Endothelial cell of umbilical vein (primary cell): Measurements from ENCODE around the gene C14orf132. TPM values are rescaled to one million over a fixed set of nuclear protein-coding genes. Genes with fewer than 3 reads are reported as not detected.

Source experiments
- BruUV-seq: library from RNA; stranded (reverse); fragments of 400-500 nt; replicated peaks from 2 replicates; lab custom pipeline; 2021; lab: Mats Ljungman, UMichigan
- CTCF ChIA-PET: fragments of 300-600, 350-600 bp; sonication (Branson Sonifier 250); formaldehyde crosslinking; loops from one replicate; lab custom pipeline; 2021; ENCODE audit warnings: antibody characterized with exemption, inconsistent platforms; lab: Charles Lee
- POLR2A ChIA-PET: fragments of 300-600, 350-600 bp; sonication (Branson Sonifier 250); formaldehyde crosslinking; loops from one replicate; lab custom pipeline; 2021; ENCODE audit warnings: antibody characterized with exemption, inconsistent platforms; lab: Charles Lee
- DNase-seq: peaks from one replicate; pipeline ENCODE4 v3.0.0-alpha.2; 2011; ENCODE audit warnings: low read depth, low spot score
- FAIRE-seq: peaks from 2 replicates; lab custom pipeline; 2011; peaks lifted over from hg19 to GRCh38; lab: Jason Lieb, UNC
- H2AFZ ChIP-seq: 2 replicates; pipeline ENCODE4 v1.6.0; 2012; ENCODE audit warnings: low read depth, low read length, control low read depth, inconsistent platforms
- H3K27ac ChIP-seq: 2 replicates; pipeline ENCODE4 v1.5.1; 2011; ENCODE audit warnings: low read depth, mild to moderate bottlenecking, control low read depth, low read length, moderate library complexity; ENCODE audit not compliant: insufficient read depth
- H3K27me3 ChIP-seq, 2 experiments: 2 replicates each; pipeline versions ENCODE4 v1.6.0 to v1.6.1; 2011; ENCODE audit warnings: low read length in 2 of 2, mixed read lengths in 1 of 2; ENCODE audit not compliant: control insufficient read depth in 2 of 2, insufficient read depth in 2 of 2
- H3K36me3 ChIP-seq, 2 experiments: 2 replicates in 1 of 2; 3 replicates in 1 of 2; pipeline ENCODE4 v1.5.1; 2011; ENCODE audit warnings: low read length in 2 of 2, mild to moderate bottlenecking in 1 of 2, moderate library complexity in 1 of 2; ENCODE audit not compliant: control insufficient read depth in 2 of 2, insufficient read depth in 2 of 2; ENCODE audit errors: extremely low read depth in 1 of 2
- H3K4me1 ChIP-seq: 3 replicates; pipeline ENCODE4 v1.5.1; 2011; ENCODE audit warnings: mild to moderate bottlenecking, low read length; ENCODE audit not compliant: control insufficient read depth, insufficient read depth; ENCODE audit errors: extremely low read depth
- H3K4me2 ChIP-seq: 2 replicates; pipeline ENCODE4 v1.6.1; 2011; ENCODE audit warnings: low read length, control low read depth, mixed read lengths; ENCODE audit not compliant: insufficient read depth
- H3K4me3 ChIP-seq, 3 experiments: fragments of 200-600 bp in 1 of 3; sonication (generic), shearing (Covaris generic) in 1 of 3; replicated peaks in 1 of 3; 2 replicates each; pipeline ENCODE4 v1.5.1; 2011 to 2016; ENCODE audit warnings: control low read depth in 3 of 3, low read length in 3 of 3, mild to moderate bottlenecking in 2 of 3, inconsistent platforms in 1 of 3, low read depth in 1 of 3, moderate library complexity in 1 of 3; ENCODE audit not compliant: insufficient read depth in 1 of 3
- H3K79me2 ChIP-seq: 2 replicates; pipeline ENCODE4 v1.6.0; 2012; ENCODE audit warnings: low read length, inconsistent platforms; ENCODE audit not compliant: control insufficient read depth, insufficient read depth
- H3K9ac ChIP-seq: replicated peaks from 2 replicates; pipeline ENCODE3; 2011; ENCODE audit warnings: low read length, control low read depth; ENCODE audit not compliant: insufficient read depth; ENCODE audit errors: extremely low read depth
- H3K9me1 ChIP-seq: replicated peaks from 3 replicates; pipeline ENCODE4 v1.6.0; 2011; ENCODE audit warnings: mild to moderate bottlenecking, low read length; ENCODE audit not compliant: control insufficient read depth, insufficient read depth; ENCODE audit errors: extremely low read depth
- H3K9me3 ChIP-seq: replicated peaks from 2 replicates; pipeline ENCODE4 v1.5.1; 2012; ENCODE audit warnings: low read length, inconsistent platforms; ENCODE audit not compliant: control insufficient read depth, insufficient read depth
- H4K20me1 ChIP-seq: replicated peaks from 2 replicates; pipeline ENCODE3; 2011; ENCODE audit warnings: mild to moderate bottlenecking, low read length; ENCODE audit not compliant: control insufficient read depth, insufficient read depth; ENCODE audit errors: extremely low read depth
- EZH2 ChIP-seq: IDR thresholded peaks from 2 replicates; pipeline ENCODE4 v1.6.1; 2012; ENCODE audit warnings: borderline replicate concordance, low read depth, mild to moderate bottlenecking, moderate library complexity, low read length, inconsistent platforms; ENCODE audit not compliant: severe bottlenecking
- FOS ChIP-seq: IDR thresholded peaks from 2 replicates; pipeline ENCODE4 v1.6.1; 2011; ENCODE audit warnings: mild to moderate bottlenecking, low read length, moderate library complexity, borderline replicate concordance; ENCODE audit not compliant: insufficient read depth
- GATA2 ChIP-seq: IDR thresholded peaks from 2 replicates; pipeline ENCODE4 v1.7.0; 2011; ENCODE audit warnings: low read depth, mild to moderate bottlenecking, moderate library complexity, mixed read lengths, low read length; ENCODE audit not compliant: insufficient read length, insufficient read depth
- JUN ChIP-seq: IDR thresholded peaks from 2 replicates; pipeline ENCODE4 v1.6.1; 2011; ENCODE audit warnings: borderline replicate concordance, low read depth; ENCODE audit not compliant: insufficient read length, insufficient read depth
- MYC ChIP-seq: IDR thresholded peaks from one replicate; pipeline ENCODE4 v1.6.1; 2011; ENCODE audit warnings: mild to moderate bottlenecking, low read depth, low read length
- POLR2A ChIP-seq: IDR thresholded peaks from 2 replicates; pipeline ENCODE4 v1.6.1; 2012; ENCODE audit warnings: low read depth, mild to moderate bottlenecking, control low read depth, low read length
- POLR2AphosphoS5 ChIP-seq: IDR thresholded peaks from 2 replicates; pipeline ENCODE4 v1.6.1; 2012; ENCODE audit warnings: low read depth, mild to moderate bottlenecking, control low read depth, low read length, moderate library complexity; ENCODE audit not compliant: insufficient read depth
- dilution Hi-C: fragments of 300-500 bp; cut with MboI; formaldehyde crosslinking; loops from one replicate; pipeline ENCODE4 v1.15.0; 2019; ENCODE audit warnings: low sequenced_read_pairs; ENCODE audit not compliant: extremely low pct_ligation_motif_present
- intact Hi-C: fragments of 100-400 bp; cut with micrococcal nuclease; formaldehyde crosslinking; loops from one replicate; pipeline ENCODE4 v1.10.0; 2022
- polyA plus RNA-seq, 4 experiments: library from polyadenylated mRNA; depleted of rRNA in 3 of 4; stranded (reverse) in 3 of 4; unstranded in 1 of 4; fragments of >200 nt; gene quantifications; 2 replicates each; pipeline versions ENCODE4 v1.2.1 to v1.2.3, GENCODE V29; 2011 to 2012; ENCODE audit warnings: missing spikeins in 1 of 4
- total RNA-seq: library from RNA; stranded (reverse); gene quantifications from 2 replicates; pipeline ENCODE4 v1.2.3, GENCODE V29; 2021
- TF ChIP-seq, protein P1 (sequence below): IDR thresholded peaks from 2 replicates; pipeline ENCODE4 v1.6.1; 2011; ENCODE audit not compliant: insufficient read depth, insufficient read length
- TF ChIP-seq, protein P2 (sequence below), 2 donors: IDR thresholded peaks; 1 replicate in 1 of 2; 2 replicates in 1 of 2; pipeline ENCODE4 v1.5.1; 2011; ENCODE audit warnings: low read length in 2 of 2, mild to moderate bottlenecking in 2 of 2, moderate library complexity in 2 of 2, control low read depth in 1 of 2, inconsistent platforms in 1 of 2, low read depth in 1 of 2; ENCODE audit not compliant: insufficient read depth in 1 of 2; ENCODE audit errors: extremely low read depth in 1 of 2

Gene C14orf132
- total and polyA plus RNA-seq, 2 donors (not counting 3 experiments of a cell fraction or from before 2014, with no cell fraction given), result 3.2 to 7.6 TPM

DNA sequence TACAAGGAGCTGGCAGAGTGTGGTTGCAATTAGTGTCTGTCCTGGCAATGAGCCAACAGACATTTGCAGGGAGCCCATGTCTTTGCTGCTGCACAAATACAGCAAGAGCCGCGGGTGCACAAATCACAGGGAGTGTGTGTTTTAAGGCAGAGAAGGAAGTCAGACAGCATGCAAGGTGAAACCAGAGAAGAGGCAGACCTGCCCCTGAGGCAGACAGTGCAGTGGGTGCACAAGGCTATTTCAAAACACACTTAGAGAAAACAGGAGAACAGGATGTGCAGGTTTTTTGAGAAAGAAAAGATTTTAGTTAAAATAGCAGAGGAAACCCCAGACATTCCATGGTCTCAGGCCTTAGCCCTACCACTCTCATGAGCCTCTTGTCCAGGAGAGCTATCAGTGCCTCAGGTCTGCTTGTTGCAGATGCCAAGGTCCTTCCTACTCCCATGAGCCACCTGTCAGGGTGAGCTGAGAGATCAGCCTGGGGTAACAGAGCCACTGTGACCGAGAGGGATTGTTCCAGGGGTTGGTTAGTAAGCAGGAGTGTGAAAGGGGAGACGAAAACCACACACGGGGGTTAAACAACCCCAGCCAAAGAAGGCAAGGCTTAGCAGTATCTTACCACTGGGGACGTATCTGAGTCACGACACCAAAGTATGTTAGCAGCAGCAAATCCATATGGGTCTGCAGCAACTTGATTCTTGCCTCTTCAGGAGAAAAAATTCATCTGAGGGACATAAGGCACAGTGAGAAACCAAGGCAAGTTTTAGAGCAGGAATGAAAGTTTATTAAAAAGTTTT, 78.1 kb downstream of the C14orf132 start:
- Histone ChIP-seq H3K9me3 (no peaks in the 10 kb centered on the region), H3K36me3 (no peaks in the 10 kb centered on the region), H3K9ac (no peak overlapping the region), H3K9me1 (no peaks in the 10 kb centered on the region), H3K79me2 (no peaks in the 10 kb centered on the region), H3K27ac (no peak overlapping the region), H2AFZ (no peak overlapping the region), H3K4me3 (no peak overlapping the region), H3K27me3 (no peaks in the 10 kb centered on the region), H3K4me2 (no peak overlapping the region), H3K4me1 (no peaks in the 10 kb centered on the region), H4K20me1 (no peaks in the 10 kb centered on the region)
- FAIRE-seq (no peak), DNase-seq (no peak)
- ChIA-PET CTCF (no interaction called here), POLR2A (no interaction called here)
- intact Hi-C loops, result no loop called here
- TF ChIP-seq MYC (no peak), POLR2A (no peak), GATA2 (no peak), POLR2AphosphoS5 (no peak), JUN (no peak), EZH2 (no peak), FOS (no peak)
- TF ChIP-seq, protein P1, sequence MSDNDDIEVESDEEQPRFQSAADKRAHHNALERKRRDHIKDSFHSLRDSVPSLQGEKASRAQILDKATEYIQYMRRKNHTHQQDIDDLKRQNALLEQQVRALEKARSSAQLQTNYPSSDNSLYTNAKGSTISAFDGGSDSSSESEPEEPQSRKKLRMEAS, result no peak
- TF ChIP-seq, protein P2, sequence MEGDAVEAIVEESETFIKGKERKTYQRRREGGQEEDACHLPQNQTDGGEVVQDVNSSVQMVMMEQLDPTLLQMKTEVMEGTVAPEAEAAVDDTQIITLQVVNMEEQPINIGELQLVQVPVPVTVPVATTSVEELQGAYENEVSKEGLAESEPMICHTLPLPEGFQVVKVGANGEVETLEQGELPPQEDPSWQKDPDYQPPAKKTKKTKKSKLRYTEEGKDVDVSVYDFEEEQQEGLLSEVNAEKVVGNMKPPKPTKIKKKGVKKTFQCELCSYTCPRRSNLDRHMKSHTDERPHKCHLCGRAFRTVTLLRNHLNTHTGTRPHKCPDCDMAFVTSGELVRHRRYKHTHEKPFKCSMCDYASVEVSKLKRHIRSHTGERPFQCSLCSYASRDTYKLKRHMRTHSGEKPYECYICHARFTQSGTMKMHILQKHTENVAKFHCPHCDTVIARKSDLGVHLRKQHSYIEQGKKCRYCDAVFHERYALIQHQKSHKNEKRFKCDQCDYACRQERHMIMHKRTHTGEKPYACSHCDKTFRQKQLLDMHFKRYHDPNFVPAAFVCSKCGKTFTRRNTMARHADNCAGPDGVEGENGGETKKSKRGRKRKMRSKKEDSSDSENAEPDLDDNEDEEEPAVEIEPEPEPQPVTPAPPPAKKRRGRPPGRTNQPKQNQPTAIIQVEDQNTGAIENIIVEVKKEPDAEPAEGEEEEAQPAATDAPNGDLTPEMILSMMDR (IDR thresholded peaks at IDR 0.05; ENCODE audit: extremely low read depth in 1 of 2, insufficient read depth in 1 of 2, low read depth in 1 of 2, low read length in 2 of 2), result no peak
- dilution Hi-C loops, result no loop called here
- no TSS peak for BruUV-seq
